ENCODE data around the gene POLR3C.
A peak's percentile ranks its signal among the peaks of the same experiment; 100 is the strongest.

Gene POLR3C, protein sequence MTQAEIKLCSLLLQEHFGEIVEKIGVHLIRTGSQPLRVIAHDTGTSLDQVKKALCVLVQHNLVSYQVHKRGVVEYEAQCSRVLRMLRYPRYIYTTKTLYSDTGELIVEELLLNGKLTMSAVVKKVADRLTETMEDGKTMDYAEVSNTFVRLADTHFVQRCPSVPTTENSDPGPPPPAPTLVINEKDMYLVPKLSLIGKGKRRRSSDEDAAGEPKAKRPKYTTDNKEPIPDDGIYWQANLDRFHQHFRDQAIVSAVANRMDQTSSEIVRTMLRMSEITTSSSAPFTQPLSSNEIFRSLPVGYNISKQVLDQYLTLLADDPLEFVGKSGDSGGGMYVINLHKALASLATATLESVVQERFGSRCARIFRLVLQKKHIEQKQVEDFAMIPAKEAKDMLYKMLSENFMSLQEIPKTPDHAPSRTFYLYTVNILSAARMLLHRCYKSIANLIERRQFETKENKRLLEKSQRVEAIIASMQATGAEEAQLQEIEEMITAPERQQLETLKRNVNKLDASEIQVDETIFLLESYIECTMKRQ

DNA sequence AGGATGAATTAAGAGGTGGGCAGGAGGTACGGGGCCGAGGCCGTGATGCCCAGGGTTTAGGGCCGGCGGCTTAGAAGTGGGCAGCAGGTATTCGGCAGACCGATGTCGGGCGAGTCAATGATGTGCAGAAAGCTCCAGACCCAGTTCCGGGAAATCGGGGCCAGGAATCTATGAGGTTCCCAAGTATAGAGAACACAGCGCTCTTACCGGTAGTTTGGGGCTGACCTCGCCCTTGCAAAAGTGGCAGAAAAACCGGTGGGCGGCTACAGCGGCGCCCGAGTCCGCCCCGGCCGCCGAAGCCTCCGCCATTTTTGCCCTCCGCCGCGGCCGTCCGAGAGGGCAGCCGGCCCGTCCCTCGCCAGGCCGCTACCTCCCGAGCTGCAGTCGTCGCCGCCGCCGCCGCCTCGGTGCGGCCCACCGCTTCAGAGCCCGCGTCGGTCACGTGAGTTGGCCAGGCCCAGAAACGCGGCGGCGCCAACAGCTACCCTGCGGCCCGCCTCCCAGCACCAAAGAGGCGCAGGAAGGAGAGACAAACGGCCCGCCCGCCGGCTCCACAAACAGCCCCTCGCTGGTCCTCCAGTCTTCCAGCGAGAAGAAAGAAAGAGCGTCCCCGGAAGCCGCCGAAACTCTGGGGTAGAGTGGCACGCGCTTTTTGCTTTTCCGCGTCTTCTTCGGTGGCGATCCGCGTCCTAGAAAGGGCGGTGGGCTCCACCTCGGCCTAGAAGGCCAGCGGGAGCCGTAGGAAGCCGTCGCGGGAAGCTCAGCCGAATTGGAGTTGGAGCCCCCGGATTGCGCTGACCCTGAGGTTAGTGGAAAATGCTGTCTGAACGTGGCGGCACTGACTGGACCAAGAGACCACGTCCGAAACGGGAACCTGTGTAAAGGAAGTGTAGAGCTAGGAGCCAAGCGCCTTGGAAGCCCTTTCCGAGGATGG, at the start of gene POLR3C, which contains the start of gene RNF115:
Gene POLR3C (plus strand): TSS at position 636 of the 934 bp plus-strand sequence. CDS start 1,577 bp downstream, outside the sequence.
Gene RNF115 (minus strand): TSS at position 531 of the 934 bp plus-strand sequence. CDS start 222 bp downstream, at position 309.
- DNase-seq (ENCODE audit: low read depth) = peak; percentile 64

GRCh38 chr1:145777357-145778145, 46.4 kb upstream of the POLR3C start:
- no peak overlapping the region for H3K4me3 ChIP-seq (ENCODE audit: control insufficient read depth, low read depth, low read length)
- no peak for DNase-seq (ENCODE audit: low read depth)
- TF ChIP-seq, protein P1, sequence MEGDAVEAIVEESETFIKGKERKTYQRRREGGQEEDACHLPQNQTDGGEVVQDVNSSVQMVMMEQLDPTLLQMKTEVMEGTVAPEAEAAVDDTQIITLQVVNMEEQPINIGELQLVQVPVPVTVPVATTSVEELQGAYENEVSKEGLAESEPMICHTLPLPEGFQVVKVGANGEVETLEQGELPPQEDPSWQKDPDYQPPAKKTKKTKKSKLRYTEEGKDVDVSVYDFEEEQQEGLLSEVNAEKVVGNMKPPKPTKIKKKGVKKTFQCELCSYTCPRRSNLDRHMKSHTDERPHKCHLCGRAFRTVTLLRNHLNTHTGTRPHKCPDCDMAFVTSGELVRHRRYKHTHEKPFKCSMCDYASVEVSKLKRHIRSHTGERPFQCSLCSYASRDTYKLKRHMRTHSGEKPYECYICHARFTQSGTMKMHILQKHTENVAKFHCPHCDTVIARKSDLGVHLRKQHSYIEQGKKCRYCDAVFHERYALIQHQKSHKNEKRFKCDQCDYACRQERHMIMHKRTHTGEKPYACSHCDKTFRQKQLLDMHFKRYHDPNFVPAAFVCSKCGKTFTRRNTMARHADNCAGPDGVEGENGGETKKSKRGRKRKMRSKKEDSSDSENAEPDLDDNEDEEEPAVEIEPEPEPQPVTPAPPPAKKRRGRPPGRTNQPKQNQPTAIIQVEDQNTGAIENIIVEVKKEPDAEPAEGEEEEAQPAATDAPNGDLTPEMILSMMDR (IDR thresholded peaks at IDR 0.05; ENCODE audit: control insufficient read depth, insufficient read depth, low read depth, low read length, missing control alignments) = no peak

More for the DNA sequence above, at the start of gene POLR3C, which contains the start of gene RNF115:
- H3K4me3 ChIP-seq (ENCODE audit: control insufficient read depth, low read depth, low read length) = peak within 1 kb of the TSS; percentile 63
- TF ChIP-seq, protein P1 (IDR thresholded peaks at IDR 0.05; ENCODE audit: control insufficient read depth, insufficient read depth, low read depth, low read length, missing control alignments) = no peak

GRCh38 chr1:145778146-145778540, 45.9 kb upstream of the POLR3C start:
- no peak overlapping the region for H3K4me3 ChIP-seq (ENCODE audit: control insufficient read depth, low read depth, low read length)
- TF ChIP-seq, protein P1 (IDR thresholded peaks at IDR 0.05; ENCODE audit: control insufficient read depth, insufficient read depth, low read depth, low read length, missing control alignments) = no peak
- DNase-seq (ENCODE audit: low read depth) = no peak

GRCh38 chr1:145782272-145783099, 41.5 kb upstream of the POLR3C start:
- TF ChIP-seq, protein P1 (IDR thresholded peaks at IDR 0.05; ENCODE audit: control insufficient read depth, insufficient read depth, low read depth, low read length, missing control alignments) = no peak
- peak; percentile 73 for DNase-seq (ENCODE audit: low read depth)
- no peak overlapping the region for H3K4me3 ChIP-seq (ENCODE audit: control insufficient read depth, low read depth, low read length)

GRCh38 chr1:145784409-145784808, 39.6 kb upstream of the POLR3C start:
- TF ChIP-seq, protein P1 (IDR thresholded peaks at IDR 0.05; ENCODE audit: control insufficient read depth, insufficient read depth, low read depth, low read length, missing control alignments) = no peak
- no peak for DNase-seq (ENCODE audit: low read depth)
- H3K4me3 ChIP-seq (ENCODE audit: control insufficient read depth, low read depth, low read length) = no peak overlapping the region
